Fibroblast of mammary gland (primary cell): Measurements from ENCODE around the gene SIGLEC1.

Experiments
- DNase-seq: peaks from one replicate; pipeline ENCODE4 v3.0.0-alpha.2; 2010; ENCODE audit warnings: low read depth
- H3K4me3 ChIP-seq: 2 replicates; pipeline ENCODE4 v1.5.1; 2011; ENCODE audit warnings: low read depth, mild to moderate bottlenecking, low read length, moderate library complexity; ENCODE audit not compliant: control insufficient read depth
- CTCF ChIP-seq: conservative IDR thresholded peaks from 2 replicates; pipeline ENCODE4 v1.5.1; 2011; ENCODE audit warnings: low read depth, low read length, inconsistent platforms; ENCODE audit not compliant: control insufficient read depth, insufficient read depth

Gene SIGLEC1

GRCh38 chr20:3751675-3752385 is 39.4 kb upstream of the SIGLEC1 start:
- TF ChIP-seq CTCF: no peak
- no peak overlapping the region for H3K4me3 ChIP-seq
- DNase-seq: no peak

- TF ChIP-seq CTCF: no peak
- no peak overlapping the region for H3K4me3 ChIP-seq
- DNase-seq: no peak
These were observed 38.9 kb upstream of the SIGLEC1 start for GRCh38 chr20:3751305-3751674.

GRCh38 chr20:3749689-3750531 is 37.5 kb upstream of the SIGLEC1 start:
- no peak for TF ChIP-seq CTCF
- no peak for DNase-seq
- H3K4me3 ChIP-seq: no peak overlapping the region

GRCh38 chr20:3749087-3749688 is 36.8 kb upstream of the SIGLEC1 start:
- no peak for TF ChIP-seq CTCF
- DNase-seq: no peak
- no peak overlapping the region for H3K4me3 ChIP-seq

- no peak for DNase-seq
- H3K4me3 ChIP-seq: no peak overlapping the region
- TF ChIP-seq CTCF: no peak
These were observed 35.7 kb upstream of the SIGLEC1 start for GRCh38 chr20:3748073-3748472.

GRCh38 chr20:3747471-3747870 is 35.1 kb upstream of the SIGLEC1 start:
- no peak for TF ChIP-seq CTCF
- no peak overlapping the region for H3K4me3 ChIP-seq
- no peak for DNase-seq
